ENCODE measurements around the gene ABHD11. TPM values are rescaled to one million over a fixed set of nuclear protein-coding genes. Genes with fewer than 3 reads are reported as not detected.

ABHD11 gene
- total and polyA plus RNA-seq, 8 donors, result 12.5 to 36.3 (median 15.7) TPM

- Histone ChIP-seq H3K36me3 (peaks cover 0 to 32% of the 10 kb centered on the region in 2 donors), H3K27ac (no peak overlapping the region), H3K4me3 (no peak overlapping the region), H3K9me3 (no peaks in the 10 kb centered on the region), H3K27me3 (peaks cover 0 to 44% of the 10 kb centered on the region in 2 donors), H3K4me1 (peaks cover 2 to 9% of the 10 kb centered on the region in 2 donors)
- DNase-seq, result peak in 1 of 4 donors; percentile 72
- intact Hi-C loops (cut with DNase I), result no loop called here
- peak; percentile 81 for ATAC-seq
- no peak for TF ChIP-seq CTCF (IDR thresholded peaks at IDR 0.05)
Observed at GRCh38 chr7:73704640-73705550, 33.7 kb downstream of the ABHD11 start.

- no peak overlapping the region for H3K27ac ChIP-seq
- intact Hi-C loops (cut with DNase I), result no loop called here
- H3K27me3 ChIP-seq, result peaks cover 0 to 44% of the 10 kb centered on the region in 2 donors
- H3K9me3 ChIP-seq, result no peaks in the 10 kb centered on the region
- H3K4me1 ChIP-seq, result peaks cover 2 to 9% of the 10 kb centered on the region in 2 donors
- no peak overlapping the region for H3K4me3 ChIP-seq
- no peak for TF ChIP-seq CTCF (IDR thresholded peaks at IDR 0.05)
- peaks cover 0 to 41% of the 10 kb centered on the region in 2 donors for H3K36me3 ChIP-seq
- peak in 1 of 4 donors; percentile 53 for DNase-seq
- ATAC-seq, result peak; percentile 78
Observed at GRCh38 chr7:73703757-73704639, 34.6 kb downstream of the ABHD11 start.

- Histone ChIP-seq H3K4me3 (no peak overlapping the region), H3K36me3 (peaks cover 0 to 45% of the 10 kb centered on the region in 2 donors), H3K27me3 (peaks cover 0 to 44% of the 10 kb centered on the region in 2 donors), H3K4me1 (peaks cover 2 to 9% of the 10 kb centered on the region in 2 donors), H3K9me3 (no peaks in the 10 kb centered on the region), H3K27ac (no peak overlapping the region)
- no peak for ATAC-seq
- intact Hi-C loops (cut with DNase I), result no loop called here
- no peak for DNase-seq
- no peak for TF ChIP-seq CTCF (IDR thresholded peaks at IDR 0.05)
Observed at GRCh38 chr7:73703225-73703624, 35.4 kb downstream of the ABHD11 start.

GRCh38 chr7:73702665-73703064 is 35.9 kb downstream of the ABHD11 start:
- Histone ChIP-seq H3K9me3 (no peaks in the 10 kb centered on the region), H3K27me3 (peaks cover 0 to 44% of the 10 kb centered on the region in 2 donors), H3K4me3 (no peak overlapping the region), H3K27ac (no peak overlapping the region), H3K4me1 (peaks cover 2 to 9% of the 10 kb centered on the region in 2 donors), H3K36me3 (peaks cover 0 to 51% of the 10 kb centered on the region in 2 donors)
- TF ChIP-seq CTCF (IDR thresholded peaks at IDR 0.05), result no peak
- no peak for ATAC-seq
- DNase-seq, result no peak
- intact Hi-C loops (cut with DNase I), result no loop called here

Measured in left lung (tissue), 10 donors.